GM12892 (cell line): ENCODE data around the gene OTUD5.

Experiments used
- POLR2A ChIP-seq: IDR thresholded peaks from 2 replicates; pipeline ENCODE4 v1.6.1; 2011; ENCODE audit warnings: low read depth, low read length, control low read depth
- TAF1 ChIP-seq: IDR thresholded peaks from 2 replicates; pipeline ENCODE4 v1.6.1; 2011; ENCODE audit warnings: low read depth, mild to moderate bottlenecking, control low read depth, low read length, borderline replicate concordance

GRCh38 chrX:48978226-48978625, 20.8 kb upstream of the OTUD5 start:
- TF ChIP-seq TAF1 (no peak), POLR2A (no peak)
